ENCODE results near the gene SPATC1L.

SPATC1L gene

GRCh38 chr21:46135782-46136395 lies 48.4 kb downstream of the SPATC1L start:
- no peak overlapping the region for H3K4me3 ChIP-seq (ENCODE audit: low read depth, low read length)
- TF ChIP-seq, protein P1, sequence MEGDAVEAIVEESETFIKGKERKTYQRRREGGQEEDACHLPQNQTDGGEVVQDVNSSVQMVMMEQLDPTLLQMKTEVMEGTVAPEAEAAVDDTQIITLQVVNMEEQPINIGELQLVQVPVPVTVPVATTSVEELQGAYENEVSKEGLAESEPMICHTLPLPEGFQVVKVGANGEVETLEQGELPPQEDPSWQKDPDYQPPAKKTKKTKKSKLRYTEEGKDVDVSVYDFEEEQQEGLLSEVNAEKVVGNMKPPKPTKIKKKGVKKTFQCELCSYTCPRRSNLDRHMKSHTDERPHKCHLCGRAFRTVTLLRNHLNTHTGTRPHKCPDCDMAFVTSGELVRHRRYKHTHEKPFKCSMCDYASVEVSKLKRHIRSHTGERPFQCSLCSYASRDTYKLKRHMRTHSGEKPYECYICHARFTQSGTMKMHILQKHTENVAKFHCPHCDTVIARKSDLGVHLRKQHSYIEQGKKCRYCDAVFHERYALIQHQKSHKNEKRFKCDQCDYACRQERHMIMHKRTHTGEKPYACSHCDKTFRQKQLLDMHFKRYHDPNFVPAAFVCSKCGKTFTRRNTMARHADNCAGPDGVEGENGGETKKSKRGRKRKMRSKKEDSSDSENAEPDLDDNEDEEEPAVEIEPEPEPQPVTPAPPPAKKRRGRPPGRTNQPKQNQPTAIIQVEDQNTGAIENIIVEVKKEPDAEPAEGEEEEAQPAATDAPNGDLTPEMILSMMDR (IDR thresholded peaks at IDR 0.05; ENCODE audit: low read depth, low read length, missing control alignments), result no peak
- no peak for DNase-seq (ENCODE audit: low read depth)
- in situ Hi-C loops (cut with HindIII; ENCODE audit: low sequenced_read_pairs), result no loop called here

- TF ChIP-seq, protein P1 (IDR thresholded peaks at IDR 0.05; ENCODE audit: low read depth, low read length, missing control alignments), result no peak
- in situ Hi-C loops (cut with HindIII; ENCODE audit: low sequenced_read_pairs), result no loop called here
- H3K4me3 ChIP-seq (ENCODE audit: low read depth, low read length), result no peak overlapping the region
- DNase-seq (ENCODE audit: low read depth), result no peak
These were observed 52.2 kb downstream of the SPATC1L start for GRCh38 chr21:46131838-46132651.

GRCh38 chr21:46131588-46131837 lies 52.7 kb downstream of the SPATC1L start:
- no peak overlapping the region for H3K4me3 ChIP-seq (ENCODE audit: low read depth, low read length)
- DNase-seq (ENCODE audit: low read depth), result no peak
- TF ChIP-seq, protein P1 (IDR thresholded peaks at IDR 0.05; ENCODE audit: low read depth, low read length, missing control alignments), result no peak
- in situ Hi-C loops (cut with HindIII; ENCODE audit: low sequenced_read_pairs), result no loop called here

- in situ Hi-C loops (cut with HindIII; ENCODE audit: low sequenced_read_pairs), result no loop called here
- no peak for DNase-seq (ENCODE audit: low read depth)
- TF ChIP-seq, protein P1 (IDR thresholded peaks at IDR 0.05; ENCODE audit: low read depth, low read length, missing control alignments), result no peak
- H3K4me3 ChIP-seq (ENCODE audit: low read depth, low read length), result no peak overlapping the region
These were observed 53.2 kb downstream of the SPATC1L start for GRCh38 chr21:46130831-46131587.

DNA sequence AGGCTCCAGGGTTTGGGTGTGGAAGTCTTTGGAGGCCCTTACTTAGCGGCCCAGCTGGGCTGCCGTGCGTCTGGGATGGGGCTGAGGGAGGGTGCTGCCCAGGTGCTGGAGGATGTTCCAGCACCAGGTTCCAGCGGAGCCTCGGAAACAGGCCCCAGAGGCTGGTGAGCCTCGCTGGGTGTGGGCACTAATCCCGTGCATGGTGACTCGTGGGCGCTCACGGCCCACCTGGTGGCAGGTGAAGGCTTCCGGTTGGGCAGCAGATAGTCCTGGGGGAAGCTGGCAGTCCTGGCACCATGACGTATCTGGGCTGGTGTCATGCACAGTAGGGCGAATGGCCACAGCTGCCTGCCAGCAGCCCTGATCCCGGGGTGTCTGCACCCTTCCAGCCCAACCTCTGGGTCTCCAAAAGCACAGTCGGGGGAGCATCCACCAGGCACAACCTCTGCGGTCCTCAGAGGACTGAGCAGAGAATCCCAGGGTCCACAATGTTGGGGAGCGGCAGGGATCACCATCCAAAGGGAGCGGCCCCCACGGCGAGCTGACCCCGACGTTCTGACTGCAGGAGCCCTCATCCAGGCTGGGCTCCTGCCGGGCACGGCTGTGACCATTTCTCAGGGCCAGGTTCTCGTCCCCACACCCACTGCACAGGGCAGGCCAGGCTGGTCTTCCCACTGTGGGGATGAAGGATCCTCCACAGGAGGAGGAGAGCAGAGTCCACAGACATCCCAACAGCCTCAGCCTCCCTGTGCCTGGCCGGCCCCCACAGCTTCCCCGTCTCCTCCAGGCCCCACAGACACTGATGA lies 54.2 kb downstream of the SPATC1L start:
- no peak for DNase-seq (ENCODE audit: low read depth)
- H3K4me3 ChIP-seq (ENCODE audit: low read depth, low read length), result no peak overlapping the region
- TF ChIP-seq, protein P1 (IDR thresholded peaks at IDR 0.05; ENCODE audit: low read depth, low read length, missing control alignments), result no peak
- in situ Hi-C loops (cut with HindIII; ENCODE audit: low sequenced_read_pairs), result no loop called here

DNA sequence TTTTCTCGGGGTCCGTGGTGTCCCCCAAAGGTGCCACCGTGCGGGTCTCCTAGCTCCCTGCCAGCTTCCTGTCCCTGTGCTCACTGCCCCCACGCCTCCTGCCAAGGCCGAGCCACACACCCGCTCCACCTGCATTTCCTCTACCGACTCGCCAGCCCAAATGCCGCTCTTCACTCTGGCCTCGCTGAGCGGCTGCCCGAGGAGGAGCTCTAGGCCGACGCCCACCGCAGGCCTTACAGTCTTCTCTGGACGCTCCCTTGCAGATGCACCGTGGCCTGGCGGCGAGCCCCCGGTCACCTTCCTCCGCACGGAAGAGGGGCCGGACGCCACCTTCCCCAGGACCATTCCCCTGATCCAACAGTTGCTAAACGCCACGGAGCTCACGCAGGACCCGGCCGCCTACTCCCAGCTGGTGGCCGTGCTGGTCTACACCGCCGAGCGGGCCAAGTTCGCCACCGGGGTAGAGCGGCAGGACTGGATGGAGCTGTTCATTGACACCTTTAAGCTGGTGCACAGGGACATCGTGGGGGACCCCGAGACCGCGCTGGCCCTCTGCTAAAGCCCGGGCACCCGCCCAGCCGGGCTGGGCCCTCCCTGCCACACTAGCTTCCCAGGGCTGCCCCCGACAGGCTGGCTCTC lies 55.2 kb downstream of the SPATC1L start:
- TF ChIP-seq, protein P1 (IDR thresholded peaks at IDR 0.05; ENCODE audit: low read depth, low read length, missing control alignments), result no peak
- H3K4me3 ChIP-seq (ENCODE audit: low read depth, low read length), result no peak overlapping the region
- no peak for DNase-seq (ENCODE audit: low read depth)

More for the DNA sequence above, 55.2 kb downstream of the SPATC1L start:
- in situ Hi-C loops (cut with HindIII; ENCODE audit: low sequenced_read_pairs), result no loop called here

All from astrocyte of the cerebellum (primary cell).